Hepatocyte (in vitro differentiated cells): ENCODE measurements around the gene BHLHE23. TPM values are rescaled to one million over a fixed set of nuclear protein-coding genes. Genes with fewer than 3 reads are reported as not detected.

Source experiments
- DNase-seq: peaks from one replicate; pipeline ENCODE4 v3.0.0-alpha.2; 2016; ENCODE audit warnings: low spot score
- H2AFZ ChIP-seq: fragments of 200-600 bp; sonication (generic); 2 replicates; pipeline ENCODE4 v1.6.0; 2016; ENCODE audit warnings: antibody characterized with exemption, mild to moderate bottlenecking
- H3K27ac ChIP-seq: fragments of 200-600 bp; sonication (generic); 2 replicates; pipeline ENCODE4 v1.5.1; 2016; ENCODE audit warnings: mild to moderate bottlenecking
- H3K27me3 ChIP-seq: fragments of 200-600 bp; sonication (generic); 2 replicates; pipeline ENCODE4 v1.6.1; 2016
- H3K36me3 ChIP-seq: fragments of 200-600 bp; sonication (generic); replicated peaks from 2 replicates; pipeline ENCODE4 v1.5.1; 2016; ENCODE audit warnings: low read depth; ENCODE audit not compliant: insufficient read depth
- H3K4me1 ChIP-seq: fragments of 200-600 bp; sonication (generic); 2 replicates; pipeline ENCODE4 v1.5.1; 2016; ENCODE audit warnings: mild to moderate bottlenecking, moderate library complexity; ENCODE audit not compliant: insufficient read depth
- H3K4me2 ChIP-seq: fragments of 200-600 bp; sonication (generic); 2 replicates; pipeline ENCODE4 v1.6.0; 2016
- H3K4me3 ChIP-seq: fragments of 200-600 bp; sonication (generic); 2 replicates; pipeline ENCODE4 v1.5.1; 2016; ENCODE audit warnings: mild to moderate bottlenecking
- H3K79me2 ChIP-seq: fragments of 200-600 bp; sonication (generic); 2 replicates; pipeline ENCODE4 v1.6.0; 2017; ENCODE audit warnings: mild to moderate bottlenecking
- H3K9me2 ChIP-seq: fragments of 200-600 bp; sonication (generic); replicated peaks from 2 replicates; pipeline ENCODE4 v1.6.0; 2017; ENCODE audit warnings: mild to moderate bottlenecking; ENCODE audit not compliant: insufficient read depth
- H3K9me3 ChIP-seq: fragments of 200-600 bp; sonication (generic); 2 replicates; pipeline ENCODE4 v1.5.1; 2016; ENCODE audit warnings: low read depth, mild to moderate bottlenecking
- H4K20me1 ChIP-seq: fragments of 200-600 bp; sonication (generic); 2 replicates; pipeline ENCODE4 v1.6.0; 2016; ENCODE audit warnings: mild to moderate bottlenecking; ENCODE audit not compliant: insufficient read depth, poor library complexity, severe bottlenecking
- EZH2 ChIP-seq: fragments of 200-600 bp; sonication (generic); IDR thresholded peaks from 2 replicates; pipeline ENCODE4 v1.6.1; 2016; ENCODE audit warnings: antibody characterized with exemption, mild to moderate bottlenecking, borderline replicate concordance
- EZH2phosphoT487 ChIP-seq: fragments of 200-600 bp; sonication (generic); IDR thresholded peaks from one replicate; pipeline ENCODE4 v1.6.1; 2018; ENCODE audit warnings: antibody characterized with exemption, mild to moderate bottlenecking, low read depth, moderate library complexity; ENCODE audit not compliant: unreplicated experiment, severe bottlenecking
- WGBS: methylation state at CpG from one replicate; pipeline ENCODE4 v1.1.6; 2016; ENCODE audit warnings: low lambda C conversion rate; ENCODE audit errors: missing lambda C conversion rate; 5-methylcytosine and 5-hydroxymethylcytosine counted together
- polyA plus RNA-seq: library from polyadenylated mRNA; unstranded; fragments of >200 nt; fragmentation: Nextera tagmentation; extraction: Ambion mirVana; gene quantifications from 2 replicates; pipeline ENCODE4 v1.2.1, GENCODE V29; 2016
- total RNA-seq: library from RNA; depleted of rRNA; stranded (reverse); fragments of >200 nt; gene quantifications from 2 replicates; pipeline ENCODE4 v1.2.3, GENCODE V29; 2014
- TF ChIP-seq, protein P1 (sequence below): fragments of 200-600 bp; sonication (generic); IDR thresholded peaks from 2 replicates; pipeline ENCODE4 v1.5.1; 2016; ENCODE audit warnings: antibody characterized with exemption, mild to moderate bottlenecking; ENCODE audit not compliant: poor library complexity

Gene BHLHE23
- total and polyA plus RNA-seq, 2 experiments from 2014 or later, result not detected

DNA sequence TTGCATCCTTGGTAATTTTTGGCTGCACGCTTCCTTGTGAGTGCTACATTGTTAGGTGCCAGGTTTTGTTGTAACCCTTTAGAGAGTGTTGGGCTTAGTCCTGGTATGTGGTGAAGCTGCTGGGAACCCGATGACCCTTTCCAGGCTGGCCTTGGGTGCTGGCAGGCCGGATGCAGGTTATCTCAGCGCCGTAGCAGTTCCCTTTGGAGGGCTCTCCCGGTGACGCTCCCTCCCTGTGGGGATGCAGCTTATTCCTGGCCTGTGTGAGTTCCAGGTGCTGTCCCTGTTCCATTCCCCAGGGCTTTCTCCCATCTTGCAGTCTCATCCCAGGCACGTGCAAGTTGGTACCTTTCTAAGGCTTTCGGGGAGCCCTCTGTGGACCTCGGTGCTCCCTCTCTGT is 13.9 kb upstream of the BHLHE23 start:
- Histone ChIP-seq H3K27ac (no peak overlapping the region), H3K4me2 (no peak overlapping the region), H3K27me3 (peaks cover 5% of the 10 kb centered on the region), H3K4me1 (no peaks in the 10 kb centered on the region), H4K20me1 (no peaks in the 10 kb centered on the region), H3K79me2 (no peaks in the 10 kb centered on the region), H3K9me3 (no peaks in the 10 kb centered on the region), H3K9me2 (no peaks in the 10 kb centered on the region), H3K36me3 (no peaks in the 10 kb centered on the region), H3K4me3 (no peak overlapping the region), H2AFZ (no peak overlapping the region)
- no peak for DNase-seq
- 88% methylated on average over 10 of the region's 10 CpGs for WGBS
- TF ChIP-seq EZH2 (no peak), EZH2phosphoT487 (no peak)
- TF ChIP-seq, protein P1, sequence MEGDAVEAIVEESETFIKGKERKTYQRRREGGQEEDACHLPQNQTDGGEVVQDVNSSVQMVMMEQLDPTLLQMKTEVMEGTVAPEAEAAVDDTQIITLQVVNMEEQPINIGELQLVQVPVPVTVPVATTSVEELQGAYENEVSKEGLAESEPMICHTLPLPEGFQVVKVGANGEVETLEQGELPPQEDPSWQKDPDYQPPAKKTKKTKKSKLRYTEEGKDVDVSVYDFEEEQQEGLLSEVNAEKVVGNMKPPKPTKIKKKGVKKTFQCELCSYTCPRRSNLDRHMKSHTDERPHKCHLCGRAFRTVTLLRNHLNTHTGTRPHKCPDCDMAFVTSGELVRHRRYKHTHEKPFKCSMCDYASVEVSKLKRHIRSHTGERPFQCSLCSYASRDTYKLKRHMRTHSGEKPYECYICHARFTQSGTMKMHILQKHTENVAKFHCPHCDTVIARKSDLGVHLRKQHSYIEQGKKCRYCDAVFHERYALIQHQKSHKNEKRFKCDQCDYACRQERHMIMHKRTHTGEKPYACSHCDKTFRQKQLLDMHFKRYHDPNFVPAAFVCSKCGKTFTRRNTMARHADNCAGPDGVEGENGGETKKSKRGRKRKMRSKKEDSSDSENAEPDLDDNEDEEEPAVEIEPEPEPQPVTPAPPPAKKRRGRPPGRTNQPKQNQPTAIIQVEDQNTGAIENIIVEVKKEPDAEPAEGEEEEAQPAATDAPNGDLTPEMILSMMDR, result no peak

DNA sequence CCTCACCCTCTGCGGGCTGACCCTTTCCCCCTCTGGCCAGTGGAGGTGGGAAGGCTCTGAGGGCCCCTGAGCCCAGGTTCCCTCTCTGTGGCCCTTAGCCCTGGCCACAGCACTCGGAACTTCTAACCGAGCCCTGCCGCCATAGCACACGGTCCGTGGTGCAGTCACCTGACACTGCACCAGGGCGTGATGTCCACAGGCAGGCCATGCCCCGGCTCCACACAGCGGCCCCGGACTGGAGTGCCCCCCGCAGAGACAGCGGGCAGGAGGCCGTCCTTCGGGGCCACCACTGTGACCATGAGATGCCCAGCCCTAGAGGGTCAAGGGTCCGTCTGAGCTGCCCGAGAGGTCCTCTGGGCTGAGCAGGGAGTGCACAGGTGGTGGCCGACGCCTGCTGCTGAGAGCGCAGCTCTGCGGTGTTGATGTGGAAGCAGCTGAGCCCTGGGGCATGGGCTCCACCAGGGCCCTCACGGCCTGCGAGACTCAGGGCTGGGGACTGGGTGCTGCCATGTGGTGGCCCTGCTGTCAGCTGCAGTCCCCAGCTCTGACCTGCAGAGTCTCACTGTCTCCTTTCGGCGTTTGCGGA is 11.2 kb upstream of the BHLHE23 start:
- no peak for TF ChIP-seq EZH2phosphoT487
- TF ChIP-seq EZH2, result no peak
- TF ChIP-seq, protein P1, result no peak
- H3K27me3 ChIP-seq, result peaks cover 21% of the 10 kb centered on the region

DNA sequence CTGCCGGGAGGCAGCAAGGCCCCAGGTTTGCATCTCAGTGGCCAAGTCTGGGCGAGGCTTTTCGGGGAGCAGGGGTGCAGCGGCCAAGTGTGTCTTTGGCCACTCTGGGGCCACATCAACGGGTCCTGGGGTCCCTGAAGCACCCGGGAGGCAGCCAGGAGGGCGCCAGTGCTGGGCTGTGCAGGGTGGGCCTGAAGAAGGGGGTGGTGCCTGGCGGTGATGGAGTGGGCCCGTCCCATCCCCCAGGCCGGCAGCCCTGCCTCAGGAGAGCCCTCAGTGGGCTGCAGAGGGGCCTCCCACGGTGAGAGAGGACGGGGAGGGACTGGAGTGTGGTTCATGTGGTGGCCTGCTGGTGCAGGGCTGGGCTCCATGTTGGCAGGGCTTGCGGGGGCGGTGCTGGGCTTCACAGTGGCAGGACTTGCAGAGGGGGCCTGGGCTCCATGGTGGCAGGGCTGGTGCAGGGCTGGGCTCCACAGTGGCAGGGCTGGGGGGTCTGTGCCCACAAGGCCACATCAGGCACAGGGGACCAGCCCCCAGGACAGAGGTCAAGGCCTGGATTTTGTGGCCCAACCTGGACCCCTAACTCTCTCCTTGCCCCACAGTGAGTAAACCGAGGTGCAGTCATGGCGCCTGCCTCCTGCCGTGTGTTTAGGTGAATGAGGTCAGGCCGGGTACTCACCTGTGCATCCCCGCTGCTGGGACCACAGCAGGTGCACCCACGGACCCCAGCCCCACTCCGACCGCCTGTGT is 10.5 kb upstream of the BHLHE23 start:
- no peak for DNase-seq
- Histone ChIP-seq H3K27me3 (peaks cover 28% of the 10 kb centered on the region), H3K27ac (no peak overlapping the region), H3K4me1 (no peaks in the 10 kb centered on the region), H3K36me3 (no peaks in the 10 kb centered on the region), H3K4me3 (no peak overlapping the region), H4K20me1 (no peaks in the 10 kb centered on the region), H3K79me2 (no peaks in the 10 kb centered on the region), H3K9me2 (no peaks in the 10 kb centered on the region), H3K4me2 (no peak overlapping the region), H3K9me3 (no peaks in the 10 kb centered on the region), H2AFZ (no peak overlapping the region)
- WGBS, result 89% methylated on average over 22 of the region's 22 CpGs
- TF ChIP-seq, protein P1, result no peak
- TF ChIP-seq EZH2phosphoT487 (no peak), EZH2 (no peak)

More for the DNA sequence above, 11.2 kb upstream of the BHLHE23 start:
- no peak overlapping the region for H3K27ac ChIP-seq
- no peak overlapping the region for H2AFZ ChIP-seq
- H3K4me1 ChIP-seq, result no peaks in the 10 kb centered on the region
- no peak overlapping the region for H3K4me3 ChIP-seq
- H3K79me2 ChIP-seq, result no peaks in the 10 kb centered on the region
- no peak overlapping the region for H3K4me2 ChIP-seq
- no peaks in the 10 kb centered on the region for H3K36me3 ChIP-seq
- no peaks in the 10 kb centered on the region for H3K9me2 ChIP-seq
- no peaks in the 10 kb centered on the region for H4K20me1 ChIP-seq
- DNase-seq, result no peak
- no peaks in the 10 kb centered on the region for H3K9me3 ChIP-seq
- 92% methylated on average over 25 of the region's 25 CpGs for WGBS
